GM23338 (cell line): ENCODE measurements around the gene CHCHD6. TPM values are rescaled to one million over a fixed set of nuclear protein-coding genes. Genes with fewer than 3 reads are reported as not detected.

Source experiments
- ATAC-seq: fragments of 200-7000 bp; cut with Tn5 transposase; 3 replicates; pipeline ENCODE4 v1.9.1; 2020
- DNase-seq: peaks from one replicate; pipeline ENCODE4 v3.0.0-alpha.2; 2015; ENCODE audit warnings: low spot score
- H2AFZ ChIP-seq: fragments of 200-600 bp; sonication (generic); 2 replicates; pipeline ENCODE4 v1.8.0; 2016; ENCODE audit warnings: antibody characterized with exemption, mild to moderate bottlenecking, moderate library complexity
- H3F3A ChIP-seq: fragments of 200-600 bp; sonication (generic); replicated peaks from 2 replicates; pipeline ENCODE4 v1.8.0; 2017; ENCODE audit warnings: antibody characterized with exemption, mixed run types, low read depth
- H3K27ac ChIP-seq: fragments of 200-600 bp; sonication (generic); 2 replicates; pipeline ENCODE4 v1.6.1; 2016; ENCODE audit warnings: low read depth
- H3K27me3 ChIP-seq: fragments of 200-600 bp; sonication (generic); 2 replicates; pipeline ENCODE4 v1.8.0; 2016; ENCODE audit warnings: mild to moderate bottlenecking, mixed run types, moderate library complexity; ENCODE audit not compliant: insufficient read depth
- H3K36me3 ChIP-seq: fragments of 200-600 bp; sonication (generic); 2 replicates; pipeline ENCODE4 v1.8.0; 2016; ENCODE audit warnings: mild to moderate bottlenecking; ENCODE audit not compliant: insufficient read depth
- H3K4me1 ChIP-seq: fragments of 200-600 bp; sonication (generic); 2 replicates; pipeline ENCODE4 v1.8.0; 2016; ENCODE audit warnings: mild to moderate bottlenecking, moderate library complexity; ENCODE audit not compliant: insufficient read depth
- H3K4me2 ChIP-seq: fragments of 200-600 bp; sonication (generic); 2 replicates; pipeline ENCODE4 v1.7.1; 2017; ENCODE audit warnings: mixed run types
- H3K4me3 ChIP-seq: fragments of 200-600 bp; sonication (generic); 2 replicates; pipeline ENCODE4 v1.6.1; 2016; ENCODE audit warnings: mixed run types
- H3K79me2 ChIP-seq: fragments of 200-600 bp; sonication (generic); replicated peaks from 2 replicates; pipeline ENCODE4 v1.8.0; 2017; ENCODE audit warnings: mild to moderate bottlenecking; ENCODE audit not compliant: insufficient read depth
- H3K9me2 ChIP-seq: fragments of 200-600 bp; sonication (generic); 2 replicates; pipeline ENCODE4 v1.8.0; 2017; ENCODE audit not compliant: insufficient read depth
- H4K20me1 ChIP-seq: fragments of 200-600 bp; sonication (generic); replicated peaks from 2 replicates; pipeline ENCODE4 v1.8.0; 2017; ENCODE audit warnings: mild to moderate bottlenecking; ENCODE audit not compliant: insufficient read depth
- H3K27ac Mint-ChIP-seq: 2 replicates; pipeline ENCODE4 v1.8.0; 2020; ENCODE audit warnings: inconsistent platforms, mild to moderate bottlenecking, moderate library complexity, mixed read lengths
- H3K27me3 Mint-ChIP-seq: 3 replicates; pipeline ENCODE4 v1.8.0; 2022; ENCODE audit warnings: low read depth, mild to moderate bottlenecking, moderate library complexity, mixed read lengths, inconsistent platforms; ENCODE audit not compliant: insufficient read depth, poor library complexity
- H3K36me3 Mint-ChIP-seq: 3 replicates; pipeline ENCODE4 v1.8.0; 2021; ENCODE audit warnings: low read depth, mild to moderate bottlenecking, inconsistent platforms, moderate library complexity, mixed read lengths
- H3K4me1 Mint-ChIP-seq: 3 replicates; pipeline ENCODE4 v1.8.0; 2020; ENCODE audit warnings: mild to moderate bottlenecking, inconsistent platforms, mixed read lengths
- H3K4me3 Mint-ChIP-seq: 3 replicates; pipeline ENCODE4 v1.8.0; 2021; ENCODE audit warnings: moderate library complexity, mild to moderate bottlenecking, inconsistent platforms, mixed read lengths
- H3K9me3 Mint-ChIP-seq: 3 replicates; pipeline ENCODE4 v1.8.0; 2020; ENCODE audit warnings: moderate library complexity, mild to moderate bottlenecking, inconsistent platforms, mixed read lengths
- CREB1 ChIP-seq: fragments of 250-450 bp; sonication (Bioruptor Pico); IDR thresholded peaks from 2 replicates; pipeline ENCODE4 v1.5.0; 2020; ENCODE audit warnings: low read depth, mild to moderate bottlenecking, moderate library complexity
- EZH2phosphoT487 ChIP-seq: fragments of 200-600 bp; sonication (generic); IDR thresholded peaks from one replicate; pipeline ENCODE4 v1.8.1; 2018; ENCODE audit warnings: antibody characterized with exemption; ENCODE audit not compliant: unreplicated experiment
- JUNB ChIP-seq: IDR thresholded peaks from one replicate; pipeline ENCODE4 v1.6.1; 2016; ENCODE audit warnings: antibody characterized with exemption; ENCODE audit not compliant: unreplicated experiment
- POLR2AphosphoS5 ChIP-seq: IDR thresholded peaks from 2 replicates; pipeline ENCODE4 v1.6.1; 2016; ENCODE audit warnings: antibody characterized with exemption, low read depth
- ZNF114 ChIP-seq: fragments of 250-450 bp; sonication (Bioruptor Pico); IDR thresholded peaks from 2 replicates; pipeline ENCODE4 v1.5.0; 2020; ENCODE audit warnings: mild to moderate bottlenecking, moderate library complexity
- polyA plus RNA-seq: library from polyadenylated mRNA; unstranded; fragments of >200 nt; fragmentation: Nextera tagmentation; extraction: Ambion mirVana; gene quantifications from 2 replicates; pipeline ENCODE4 v1.2.1, GENCODE V29; 2016
- total RNA-seq: library from RNA; depleted of rRNA; stranded (reverse); fragments of >200 nt; shearing (Covaris generic); gene quantifications from 2 replicates; pipeline ENCODE4 v1.2.3, GENCODE V29; 2014
- TF ChIP-seq, protein P1 (sequence below), 2 experiments: fragments of 200-600 bp in 1 of 2; sonication (generic) in 1 of 2; conservative IDR thresholded peaks; 2 replicates each; pipeline versions ENCODE4 v1.5.1 to v1.6.1; 2016 to 2017; ENCODE audit warnings: antibody characterized with exemption in 2 of 2, low read depth in 2 of 2, mild to moderate bottlenecking in 2 of 2, moderate library complexity in 1 of 2
- TF ChIP-seq, protein P2 (sequence below): fragments of 250-450 bp; sonication (Bioruptor Pico); IDR thresholded peaks from 2 replicates; pipeline ENCODE4 v1.5.0; 2020; ENCODE audit warnings: mild to moderate bottlenecking, moderate library complexity

CHCHD6 gene
- total and polyA plus RNA-seq, 2 experiments from 2014 or later, result 28.8 to 43.0 TPM

DNA sequence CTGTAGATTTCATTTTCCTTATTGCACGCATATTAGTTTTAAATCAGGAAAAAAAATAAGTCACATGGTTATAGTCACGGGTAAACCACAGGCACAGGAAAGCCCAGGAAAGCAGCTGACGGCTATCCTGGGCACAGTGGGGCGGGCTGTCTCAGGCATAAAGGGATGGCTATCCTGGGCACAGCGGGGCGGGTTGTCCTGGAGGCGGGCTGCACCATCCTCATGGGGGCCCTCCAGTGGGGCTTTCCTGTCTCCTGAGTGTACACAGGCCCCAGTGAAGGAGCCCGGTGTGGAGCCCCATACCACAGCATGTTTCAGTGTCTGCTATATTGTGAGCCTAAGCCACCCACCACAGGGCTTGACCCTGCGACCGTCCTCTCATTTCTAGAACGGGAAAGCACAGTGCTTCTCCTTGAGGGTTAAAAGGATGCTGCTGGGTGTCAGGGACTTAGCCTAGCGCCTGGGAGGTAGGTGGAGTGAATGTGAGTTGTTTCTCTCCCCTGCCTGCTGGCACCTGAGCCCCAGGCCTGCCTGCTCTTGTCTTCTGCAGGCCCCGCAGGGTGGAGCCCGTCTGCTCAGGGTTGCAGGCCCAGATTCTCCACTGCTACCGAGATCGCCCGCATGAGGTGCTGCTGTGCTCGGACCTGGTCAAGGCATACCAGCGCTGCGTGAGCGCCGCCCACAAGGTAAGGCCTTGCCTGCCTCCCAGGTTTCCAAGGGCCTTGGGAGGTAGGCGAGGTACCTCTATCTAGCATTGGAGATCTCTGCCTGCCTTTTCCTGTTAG is 253.0 kb downstream of the CHCHD6 start:
- Mint-ChIP-seq H3K36me3 (no peaks in the 10 kb centered on the region), H3K4me1 (peaks cover 15% of the 10 kb centered on the region), H3K9me3 (no peaks in the 10 kb centered on the region; the same call in 2 of the 3 replicates), H3K4me3 (no peak overlapping the region), H3K27ac (no peak overlapping the region), H3K27me3 (peaks cover 18% of the 10 kb centered on the region)
- Histone ChIP-seq H3K36me3 (no peaks in the 10 kb centered on the region), H3K4me1 (no peaks in the 10 kb centered on the region), H3K27me3 (no peaks in the 10 kb centered on the region), H3K4me2 (no peak overlapping the region), H3K9me2 (no peaks in the 10 kb centered on the region), H2AFZ (no peak overlapping the region), H3F3A (no peaks in the 10 kb centered on the region), H3K4me3 (no peak overlapping the region), H4K20me1 (no peaks in the 10 kb centered on the region), H3K79me2 (no peaks in the 10 kb centered on the region), H3K27ac (no peak overlapping the region)
- TF ChIP-seq, protein P1, sequence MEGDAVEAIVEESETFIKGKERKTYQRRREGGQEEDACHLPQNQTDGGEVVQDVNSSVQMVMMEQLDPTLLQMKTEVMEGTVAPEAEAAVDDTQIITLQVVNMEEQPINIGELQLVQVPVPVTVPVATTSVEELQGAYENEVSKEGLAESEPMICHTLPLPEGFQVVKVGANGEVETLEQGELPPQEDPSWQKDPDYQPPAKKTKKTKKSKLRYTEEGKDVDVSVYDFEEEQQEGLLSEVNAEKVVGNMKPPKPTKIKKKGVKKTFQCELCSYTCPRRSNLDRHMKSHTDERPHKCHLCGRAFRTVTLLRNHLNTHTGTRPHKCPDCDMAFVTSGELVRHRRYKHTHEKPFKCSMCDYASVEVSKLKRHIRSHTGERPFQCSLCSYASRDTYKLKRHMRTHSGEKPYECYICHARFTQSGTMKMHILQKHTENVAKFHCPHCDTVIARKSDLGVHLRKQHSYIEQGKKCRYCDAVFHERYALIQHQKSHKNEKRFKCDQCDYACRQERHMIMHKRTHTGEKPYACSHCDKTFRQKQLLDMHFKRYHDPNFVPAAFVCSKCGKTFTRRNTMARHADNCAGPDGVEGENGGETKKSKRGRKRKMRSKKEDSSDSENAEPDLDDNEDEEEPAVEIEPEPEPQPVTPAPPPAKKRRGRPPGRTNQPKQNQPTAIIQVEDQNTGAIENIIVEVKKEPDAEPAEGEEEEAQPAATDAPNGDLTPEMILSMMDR (conservative IDR thresholded peaks at IDR 0.05; ENCODE audit: low read depth in 2 of 2), result 0 out of 4 replicates have a peak, but pooled peaks of 1 of the 2 experiments have one; percentile 5
- TF ChIP-seq ZNF114 (CRISPR knock-in tag) (no peak), CREB1 (CRISPR knock-in tag) (no peak), EZH2phosphoT487 (no peak), JUNB (no peak), POLR2AphosphoS5 (no peak)
- TF ChIP-seq, protein P2, sequence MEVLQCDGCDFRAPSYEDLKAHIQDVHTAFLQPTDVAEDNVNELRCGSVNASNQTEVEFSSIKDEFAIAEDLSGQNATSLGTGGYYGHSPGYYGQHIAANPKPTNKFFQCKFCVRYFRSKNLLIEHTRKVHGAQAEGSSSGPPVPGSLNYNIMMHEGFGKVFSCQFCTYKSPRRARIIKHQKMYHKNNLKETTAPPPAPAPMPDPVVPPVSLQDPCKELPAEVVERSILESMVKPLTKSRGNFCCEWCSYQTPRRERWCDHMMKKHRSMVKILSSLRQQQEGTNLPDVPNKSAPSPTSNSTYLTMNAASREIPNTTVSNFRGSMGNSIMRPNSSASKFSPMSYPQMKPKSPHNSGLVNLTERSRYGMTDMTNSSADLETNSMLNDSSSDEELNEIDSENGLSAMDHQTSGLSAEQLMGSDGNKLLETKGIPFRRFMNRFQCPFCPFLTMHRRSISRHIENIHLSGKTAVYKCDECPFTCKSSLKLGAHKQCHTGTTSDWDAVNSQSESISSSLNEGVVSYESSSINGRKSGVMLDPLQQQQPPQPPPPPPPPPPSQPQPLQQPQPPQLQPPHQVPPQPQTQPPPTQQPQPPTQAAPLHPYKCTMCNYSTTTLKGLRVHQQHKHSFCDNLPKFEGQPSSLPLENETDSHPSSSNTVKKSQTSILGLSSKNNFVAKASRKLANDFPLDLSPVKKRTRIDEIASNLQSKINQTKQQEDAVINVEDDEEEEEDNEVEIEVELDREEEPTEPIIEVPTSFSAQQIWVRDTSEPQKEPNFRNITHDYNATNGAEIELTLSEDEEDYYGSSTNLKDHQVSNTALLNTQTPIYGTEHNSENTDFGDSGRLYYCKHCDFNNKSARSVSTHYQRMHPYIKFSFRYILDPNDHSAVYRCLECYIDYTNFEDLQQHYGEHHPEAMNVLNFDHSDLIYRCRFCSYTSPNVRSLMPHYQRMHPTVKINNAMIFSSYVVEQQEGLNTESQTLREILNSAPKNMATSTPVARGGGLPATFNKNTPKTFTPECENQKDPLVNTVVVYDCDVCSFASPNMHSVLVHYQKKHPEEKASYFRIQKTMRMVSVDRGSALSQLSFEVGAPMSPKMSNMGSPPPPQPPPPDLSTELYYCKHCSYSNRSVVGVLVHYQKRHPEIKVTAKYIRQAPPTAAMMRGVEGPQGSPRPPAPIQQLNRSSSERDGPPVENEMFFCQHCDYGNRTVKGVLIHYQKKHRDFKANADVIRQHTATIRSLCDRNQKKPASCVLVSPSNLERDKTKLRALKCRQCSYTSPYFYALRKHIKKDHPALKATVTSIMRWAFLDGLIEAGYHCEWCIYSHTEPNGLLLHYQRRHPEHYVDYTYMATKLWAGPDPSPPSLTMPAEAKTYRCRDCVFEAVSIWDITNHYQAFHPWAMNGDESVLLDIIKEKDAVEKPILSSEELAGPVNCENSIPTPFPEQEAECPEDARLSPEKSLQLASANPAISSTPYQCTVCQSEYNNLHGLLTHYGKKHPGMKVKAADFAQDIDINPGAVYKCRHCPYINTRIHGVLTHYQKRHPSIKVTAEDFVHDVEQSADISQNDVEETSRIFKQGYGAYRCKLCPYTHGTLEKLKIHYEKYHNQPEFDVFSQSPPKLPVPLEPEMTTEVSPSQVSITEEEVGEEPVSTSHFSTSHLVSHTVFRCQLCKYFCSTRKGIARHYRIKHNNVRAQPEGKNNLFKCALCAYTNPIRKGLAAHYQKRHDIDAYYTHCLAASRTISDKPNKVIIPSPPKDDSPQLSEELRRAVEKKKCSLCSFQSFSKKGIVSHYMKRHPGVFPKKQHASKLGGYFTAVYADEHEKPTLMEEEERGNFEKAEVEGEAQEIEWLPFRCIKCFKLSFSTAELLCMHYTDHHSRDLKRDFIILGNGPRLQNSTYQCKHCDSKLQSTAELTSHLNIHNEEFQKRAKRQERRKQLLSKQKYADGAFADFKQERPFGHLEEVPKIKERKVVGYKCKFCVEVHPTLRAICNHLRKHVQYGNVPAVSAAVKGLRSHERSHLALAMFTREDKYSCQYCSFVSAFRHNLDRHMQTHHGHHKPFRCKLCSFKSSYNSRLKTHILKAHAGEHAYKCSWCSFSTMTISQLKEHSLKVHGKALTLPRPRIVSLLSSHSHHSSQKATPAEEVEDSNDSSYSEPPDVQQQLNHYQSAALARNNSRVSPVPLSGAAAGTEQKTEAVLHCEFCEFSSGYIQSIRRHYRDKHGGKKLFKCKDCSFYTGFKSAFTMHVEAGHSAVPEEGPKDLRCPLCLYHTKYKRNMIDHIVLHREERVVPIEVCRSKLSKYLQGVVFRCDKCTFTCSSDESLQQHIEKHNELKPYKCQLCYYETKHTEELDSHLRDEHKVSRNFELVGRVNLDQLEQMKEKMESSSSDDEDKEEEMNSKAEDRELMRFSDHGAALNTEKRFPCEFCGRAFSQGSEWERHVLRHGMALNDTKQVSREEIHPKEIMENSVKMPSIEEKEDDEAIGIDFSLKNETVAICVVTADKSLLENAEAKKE (CRISPR knock-in tag), result no peak
- ATAC-seq, result peak; percentile 55
- no peak for DNase-seq
